ENCODE data around the gene NKX2-1. TPM values are rescaled to one million over a fixed set of nuclear protein-coding genes. Genes with fewer than 3 reads are reported as not detected.

NKX2-1 gene
- total and polyA plus RNA-seq, 10 of the 15 experiments (the other 5 are each of a cell fraction or from before 2014, with no cell fraction given): 0.03 TPM; not detected in 9

- TF ChIP-seq, protein P1, sequence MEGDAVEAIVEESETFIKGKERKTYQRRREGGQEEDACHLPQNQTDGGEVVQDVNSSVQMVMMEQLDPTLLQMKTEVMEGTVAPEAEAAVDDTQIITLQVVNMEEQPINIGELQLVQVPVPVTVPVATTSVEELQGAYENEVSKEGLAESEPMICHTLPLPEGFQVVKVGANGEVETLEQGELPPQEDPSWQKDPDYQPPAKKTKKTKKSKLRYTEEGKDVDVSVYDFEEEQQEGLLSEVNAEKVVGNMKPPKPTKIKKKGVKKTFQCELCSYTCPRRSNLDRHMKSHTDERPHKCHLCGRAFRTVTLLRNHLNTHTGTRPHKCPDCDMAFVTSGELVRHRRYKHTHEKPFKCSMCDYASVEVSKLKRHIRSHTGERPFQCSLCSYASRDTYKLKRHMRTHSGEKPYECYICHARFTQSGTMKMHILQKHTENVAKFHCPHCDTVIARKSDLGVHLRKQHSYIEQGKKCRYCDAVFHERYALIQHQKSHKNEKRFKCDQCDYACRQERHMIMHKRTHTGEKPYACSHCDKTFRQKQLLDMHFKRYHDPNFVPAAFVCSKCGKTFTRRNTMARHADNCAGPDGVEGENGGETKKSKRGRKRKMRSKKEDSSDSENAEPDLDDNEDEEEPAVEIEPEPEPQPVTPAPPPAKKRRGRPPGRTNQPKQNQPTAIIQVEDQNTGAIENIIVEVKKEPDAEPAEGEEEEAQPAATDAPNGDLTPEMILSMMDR (IDR thresholded peaks at IDR 0.05 in 2 of 3, conservative IDR thresholded peaks at IDR 0.05 in 1 of 3; ENCODE audit: control insufficient read depth in 2 of 3, extremely low read depth in 1 of 3, insufficient read depth in 1 of 3, low read depth in 3 of 3, low read length in 3 of 3): no peak
- no peak for TF ChIP-seq BHLHE40 (IDR thresholded peaks at IDR 0.05; ENCODE audit: borderline replicate concordance in 1 of 2, low read depth in 2 of 2, low read length in 1 of 2)
These were observed 9.0 kb upstream of the NKX2-1 start (continued) for GRCh38 chr14:36529062-36529461.

GRCh38 chr14:36525746-36526099 is 5.7 kb upstream of the NKX2-1 start:
- FAIRE-seq (no peak), DNase-seq (ENCODE audit: low read depth, low spot score) (no peak), ATAC-seq (no peak)
- 54% methylated on average over 10 of the region's 10 CpGs for WGBS (ENCODE audit: insufficient coverage, insufficient replicate concordance, low lambda C conversion rate, missing lambda C conversion rate)
- POLR2A ChIA-PET: no interaction called here
- intact Hi-C loops (cut with micrococcal nuclease; ENCODE audit: unreplicated experiment): no loop called here
- H3K4me2 ChIP-seq (ENCODE audit: control insufficient read depth, insufficient read depth): no peak overlapping the region
- no peaks in the 10 kb centered on the region; the same call in 2 of the 3 replicates for H3K9me3 ChIP-seq (replicated peaks; ENCODE audit: control insufficient read depth, insufficient read depth, low read length)
- H3K4me3 ChIP-seq: no peak overlapping the region
- no peak overlapping the region for H3K27ac ChIP-seq (ENCODE audit: control insufficient read depth, insufficient read depth)
- no peak overlapping the region for H2AFZ ChIP-seq (ENCODE audit: control insufficient read depth, low read depth, low read length)
- BruUV-seq (replicated peaks): no TSS peak
- H3K36me3 ChIP-seq (ENCODE audit: control insufficient read depth in 2 of 2, insufficient read depth in 2 of 2, low read length in 1 of 2): no peaks in the 10 kb centered on the region
- in situ Hi-C loops (cut with MboI): no loop called here
- no peak overlapping the region for H3K9ac ChIP-seq (ENCODE audit: control insufficient read depth, insufficient read depth, low read length)
- no peaks in the 10 kb centered on the region for H4K20me1 ChIP-seq (ENCODE audit: control insufficient read depth, insufficient read depth)
- CTCF ChIA-PET: interaction anchor here (0.6 to 4.1 kb wide), 7 partner anchors 18 to 456 kb away, joined by 3 to 24 read pairs (median 4); no protein-coding TSS in a partner anchor
- RAD21 ChIA-PET (ENCODE audit: unreplicated experiment): interaction anchor here (1.1 kb wide), 1 partner anchor 456 kb away, joined by 5 read pairs; no protein-coding TSS in a partner anchor
- no peaks in the 10 kb centered on the region for H3K4me1 ChIP-seq (ENCODE audit: control insufficient read depth, insufficient read depth, low read length)
- SMC1A ChIA-PET (ENCODE audit: uncharacterized antibody, unreplicated experiment): interaction anchor here (0.9 to 1.2 kb wide), 2 partner anchors 416 to 455 kb away, joined by 3 to 4 read pairs; no protein-coding TSS in a partner anchor
- H3K27me3 ChIP-seq (replicated peaks in 1 of 2; ENCODE audit: control insufficient read depth in 2 of 2, insufficient read depth in 2 of 2, low read length in 1 of 2): peaks cover 4 to 17% of the 10 kb centered on the region in 2 experiments
- no peaks in the 10 kb centered on the region for H3K79me2 ChIP-seq (ENCODE audit: control insufficient read depth, insufficient read depth, low read length)
- TF ChIP-seq NFXL1 (IDR thresholded peaks at IDR 0.05; ENCODE audit: borderline replicate concordance) (no peak), CHD2 (IDR thresholded peaks at IDR 0.05; ENCODE audit: borderline replicate concordance, low read depth, low read length) (no peak), BCLAF1 (IDR thresholded peaks at IDR 0.05) (no peak), PAX8 (IDR thresholded peaks at IDR 0.05) (no peak), YBX1 (IDR thresholded peaks at IDR 0.05) (no peak), KLF5 (IDR thresholded peaks at IDR 0.05; ENCODE audit: partially characterized antibody) (no peak), SMAD5 (IDR thresholded peaks at IDR 0.05; ENCODE audit: low read depth) (no peak), GATAD2B (conservative IDR thresholded peaks at IDR 0.05; ENCODE audit: low read depth) (no peak), CREB1 (IDR thresholded peaks at IDR 0.05; ENCODE audit: low read depth) (no peak), FOS (IDR thresholded peaks at IDR 0.05; ENCODE audit: borderline replicate concordance, extremely low read depth, insufficient read length) (no peak), BRCA1 (IDR thresholded peaks at IDR 0.05; ENCODE audit: low read depth, low read length) (no peak)
- TF ChIP-seq, protein P1 (IDR thresholded peaks at IDR 0.05 in 2 of 3, conservative IDR thresholded peaks at IDR 0.05 in 1 of 3; ENCODE audit: control insufficient read depth in 2 of 3, extremely low read depth in 1 of 3, insufficient read depth in 1 of 3, low read depth in 3 of 3, low read length in 3 of 3): no peak
- TF ChIP-seq, protein P2, sequence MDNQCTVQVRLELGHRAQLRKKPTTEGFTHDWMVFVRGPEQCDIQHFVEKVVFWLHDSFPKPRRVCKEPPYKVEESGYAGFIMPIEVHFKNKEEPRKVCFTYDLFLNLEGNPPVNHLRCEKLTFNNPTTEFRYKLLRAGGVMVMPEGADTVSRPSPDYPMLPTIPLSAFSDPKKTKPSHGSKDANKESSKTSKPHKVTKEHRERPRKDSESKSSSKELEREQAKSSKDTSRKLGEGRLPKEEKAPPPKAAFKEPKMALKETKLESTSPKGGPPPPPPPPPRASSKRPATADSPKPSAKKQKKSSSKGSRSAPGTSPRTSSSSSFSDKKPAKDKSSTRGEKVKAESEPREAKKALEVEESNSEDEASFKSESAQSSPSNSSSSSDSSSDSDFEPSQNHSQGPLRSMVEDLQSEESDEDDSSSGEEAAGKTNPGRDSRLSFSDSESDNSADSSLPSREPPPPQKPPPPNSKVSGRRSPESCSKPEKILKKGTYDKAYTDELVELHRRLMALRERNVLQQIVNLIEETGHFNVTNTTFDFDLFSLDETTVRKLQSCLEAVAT (IDR thresholded peaks at IDR 0.05): no peak

Data from GM12878 (cell line).